Parathyroid adenoma (tissue), 2 donors: Measurements from ENCODE around the gene DCDC2C.

Experiments
- H2AFZ ChIP-seq: fragments of 300-600 bp; sonication (generic); one replicate; pipeline ENCODE4 v1.7.0; 2017; ENCODE audit warnings: antibody characterized with exemption, mild to moderate bottlenecking
- H3K27ac ChIP-seq: fragments of 300-600 bp; sonication (generic); one replicate; pipeline ENCODE4 v1.7.0; 2017
- H3K27me3 ChIP-seq: fragments of 300-600 bp; sonication (generic); one replicate; pipeline ENCODE4 v1.7.0; 2017; ENCODE audit warnings: low read length; ENCODE audit not compliant: control insufficient read depth, insufficient read depth
- H3K36me3 ChIP-seq: fragments of 300-600 bp; sonication (generic); one replicate; pipeline ENCODE4 v1.7.0; 2017; ENCODE audit warnings: low read length; ENCODE audit not compliant: control insufficient read depth, insufficient read depth
- H3K4me1 ChIP-seq: fragments of 300-600 bp; sonication (generic); one replicate; pipeline ENCODE4 v1.7.0; 2017; ENCODE audit warnings: control low read depth
- H3K4me2 ChIP-seq: fragments of 300-600 bp; sonication (generic); one replicate; pipeline ENCODE4 v1.7.0; 2017; ENCODE audit warnings: low read length
- H3K4me3 ChIP-seq: fragments of 300-600 bp; sonication (generic); one replicate; pipeline ENCODE4 v1.7.0; 2017; ENCODE audit warnings: low read depth, low read length
- H3K79me2 ChIP-seq: fragments of 300-600 bp; sonication (generic); one replicate; pipeline ENCODE4 v1.7.0; 2017; ENCODE audit warnings: control low read depth
- H3K9ac ChIP-seq: fragments of 300-600 bp; sonication (generic); one replicate; pipeline ENCODE4 v1.7.0; 2017; ENCODE audit warnings: mild to moderate bottlenecking
- H3K9me3 ChIP-seq: fragments of 300-600 bp; sonication (generic); one replicate; pipeline ENCODE4 v1.7.0; 2017; ENCODE audit warnings: low read length; ENCODE audit not compliant: control insufficient read depth
- CTCF ChIP-seq: fragments of 300-600 bp; sonication (generic); IDR thresholded peaks from one replicate; pipeline ENCODE4 v1.7.0; 2017; ENCODE audit warnings: antibody characterized with exemption, mild to moderate bottlenecking
- donor health status: primary hyperparathyroidism.

The DCDC2C gene

GRCh38 chr2:3708576-3708975 is 5.2 kb downstream of the DCDC2C start:
- no peak overlapping the region for H3K27ac ChIP-seq
- no peaks in the 10 kb centered on the region for H3K79me2 ChIP-seq
- no peak for TF ChIP-seq CTCF
- no peaks in the 10 kb centered on the region for H3K36me3 ChIP-seq
- H3K9me3 ChIP-seq = no peaks in the 10 kb centered on the region
- H3K4me3 ChIP-seq = no peak overlapping the region
- no peak overlapping the region for H3K9ac ChIP-seq
- no peaks in the 10 kb centered on the region for H3K4me1 ChIP-seq
- H3K27me3 ChIP-seq = peaks cover 4% of the 10 kb centered on the region
- no peak overlapping the region for H2AFZ ChIP-seq
- H3K4me2 ChIP-seq = no peak overlapping the region

GRCh38 chr2:3709225-3709624 is 5.8 kb downstream of the DCDC2C start:
- Histone ChIP-seq H3K79me2 (no peaks in the 10 kb centered on the region), H3K36me3 (no peaks in the 10 kb centered on the region), H3K4me1 (no peaks in the 10 kb centered on the region), H3K9me3 (no peaks in the 10 kb centered on the region), H3K27ac (no peak overlapping the region), H3K4me2 (no peak overlapping the region), H2AFZ (no peak overlapping the region), H3K9ac (no peak overlapping the region), H3K27me3 (peaks cover 4% of the 10 kb centered on the region), H3K4me3 (no peak overlapping the region)
- no peak for TF ChIP-seq CTCF

GRCh38 chr2:3712424-3712823 is 9.0 kb downstream of the DCDC2C start:
- Histone ChIP-seq H3K4me2 (no peak overlapping the region), H3K9me3 (no peaks in the 10 kb centered on the region), H3K36me3 (no peaks in the 10 kb centered on the region), H3K9ac (no peak overlapping the region), H3K4me3 (no peak overlapping the region), H3K79me2 (no peaks in the 10 kb centered on the region), H3K27me3 (no peaks in the 10 kb centered on the region), H2AFZ (no peak overlapping the region), H3K27ac (no peak overlapping the region), H3K4me1 (no peaks in the 10 kb centered on the region)
- no peak for TF ChIP-seq CTCF

- Histone ChIP-seq H3K4me3 (no peak overlapping the region), H2AFZ (no peak overlapping the region), H3K79me2 (no peaks in the 10 kb centered on the region), H3K27me3 (no peaks in the 10 kb centered on the region), H3K9ac (no peak overlapping the region), H3K4me2 (no peak overlapping the region), H3K36me3 (no peaks in the 10 kb centered on the region), H3K27ac (no peak overlapping the region), H3K4me1 (no peaks in the 10 kb centered on the region), H3K9me3 (no peaks in the 10 kb centered on the region)
- TF ChIP-seq CTCF = no peak
Measured at GRCh38 chr2:3712831-3713503, 9.6 kb downstream of the DCDC2C start.

GRCh38 chr2:3718679-3719078 is 15.3 kb downstream of the DCDC2C start:
- no peak for TF ChIP-seq CTCF
- H3K27me3 ChIP-seq = no peaks in the 10 kb centered on the region
- no peak overlapping the region for H3K27ac ChIP-seq
- H3K4me3 ChIP-seq = no peak overlapping the region
- H3K79me2 ChIP-seq = no peaks in the 10 kb centered on the region
- H3K9me3 ChIP-seq = no peaks in the 10 kb centered on the region
- H3K4me1 ChIP-seq = no peaks in the 10 kb centered on the region
- H2AFZ ChIP-seq = no peak overlapping the region
- no peak overlapping the region for H3K4me2 ChIP-seq
- H3K9ac ChIP-seq = no peak overlapping the region
- no peaks in the 10 kb centered on the region for H3K36me3 ChIP-seq
